K562 (cell line): Measurements from ENCODE around the gene VPS13D. TPM values are rescaled to one million over a fixed set of nuclear protein-coding genes. Genes with fewer than 3 reads are reported as not detected.
A peak's percentile ranks its signal among the peaks of the same experiment; 100 is the strongest.

Experiments used
- ATAC-seq: fragments of 200-7000 bp; cut with Tn5 transposase; 3 replicates; pipeline ENCODE4 v1.9.1; 2020; ENCODE audit warnings: moderate library complexity
- BruUV-seq: library from RNA; stranded (reverse); fragments of 400-500 nt; replicated peaks from 2 replicates; lab custom pipeline; 2021; lab: Mats Ljungman, UMichigan
- CTCF ChIA-PET: fragments of 300-600 bp; formaldehyde crosslinking; extraction: SDS; loops from one replicate; lab custom pipeline; 2021; ENCODE audit warnings: low intra/inter-chr PET ratio; lab: Yijun Ruan, JAX
- POLR2A ChIA-PET: fragments of 300-600, 350-650 bp; sonication (Branson Sonifier 250); formaldehyde crosslinking; extraction: SDS; loops from one replicate; lab custom pipeline; 2021; ENCODE audit warnings: antibody characterized with exemption, inconsistent platforms; lab: Yijun Ruan, JAX
- DNase-seq, 4 experiments: peaks; one replicate each; pipeline versions ENCODE4 v3.0.0 to v3.0.0-alpha.2; 2011 to 2018; ENCODE audit warnings: low spot score in 3 of 4, mixed read lengths in 3 of 4; ENCODE audit errors: extremely low read depth in 1 of 4
- FAIRE-seq: peaks from 2 replicates; lab custom pipeline; 2011; peaks lifted over from hg19 to GRCh38; lab: Jason Lieb, UNC
- H2AFZ ChIP-seq: 2 replicates; pipeline ENCODE4 v1.6.0; 2011; ENCODE audit warnings: low read depth, low read length, control low read depth, inconsistent platforms
- H3K27ac ChIP-seq: fragments of 200-600 bp; 3 replicates; pipeline ENCODE4 v1.8.0; 2011; ENCODE audit warnings: low read depth, mild to moderate bottlenecking, control low read depth, inconsistent platforms, low read length, moderate library complexity, mixed read lengths; ENCODE audit errors: extremely low read depth
- H3K27me3 ChIP-seq, 2 experiments: fragments of 300-600 bp in 1 of 2; 2 replicates in 1 of 2; 3 replicates in 1 of 2; pipeline versions ENCODE4 v1.6.0 to v1.8.0; 2011; ENCODE audit warnings: inconsistent platforms in 2 of 2, low read length in 2 of 2, mild to moderate bottlenecking in 1 of 2, mixed read lengths in 1 of 2, moderate library complexity in 1 of 2; ENCODE audit not compliant: control insufficient read depth in 2 of 2, insufficient read depth in 2 of 2
- H3K36me3 ChIP-seq: fragments of 300-600 bp; 3 replicates; pipeline ENCODE4 v1.8.0; 2011; ENCODE audit warnings: mild to moderate bottlenecking, low read length, inconsistent platforms; ENCODE audit not compliant: control insufficient read depth, insufficient read depth
- H3K4me1 ChIP-seq, 2 experiments: fragments of 200-600 bp in 1 of 2; replicated peaks in 1 of 2; 2 replicates in 1 of 2; 3 replicates in 1 of 2; pipeline versions ENCODE4 v1.5.1 to v1.8.0; 2011; ENCODE audit warnings: inconsistent platforms in 2 of 2, low read length in 2 of 2, mild to moderate bottlenecking in 1 of 2, mixed read lengths in 1 of 2, moderate library complexity in 1 of 2; ENCODE audit not compliant: control insufficient read depth in 2 of 2, insufficient read depth in 2 of 2
- H3K4me2 ChIP-seq: 2 replicates; pipeline ENCODE4 v1.6.1; 2011; ENCODE audit warnings: low read length, control low read depth, inconsistent platforms, mixed read lengths; ENCODE audit not compliant: insufficient read depth
- H3K4me3 ChIP-seq: fragments of 200-600 bp; sonication (generic), shearing (Covaris generic); 2 replicates; pipeline ENCODE4 v1.5.1; 2016; ENCODE audit warnings: control low read depth, inconsistent platforms
- H3K79me2 ChIP-seq: fragments of 200-600 bp; 3 replicates; pipeline ENCODE4 v1.8.0; 2011; ENCODE audit warnings: low read length, inconsistent platforms; ENCODE audit not compliant: control insufficient read depth, insufficient read depth
- H3K9ac ChIP-seq, 2 experiments: 2 replicates each; pipeline versions ENCODE4 v1.6.0 to v1.6.1; 2011; ENCODE audit warnings: low read depth in 2 of 2, low read length in 2 of 2, control low read depth in 1 of 2, inconsistent platforms in 1 of 2, mild to moderate bottlenecking in 1 of 2, mixed read lengths in 1 of 2; ENCODE audit not compliant: insufficient read depth in 1 of 2
- H3K9me1 ChIP-seq: one replicate; pipeline ENCODE4 v1.6.0; 2011; ENCODE audit warnings: inconsistent platforms, mild to moderate bottlenecking, low read length, moderate library complexity; ENCODE audit not compliant: control insufficient read depth, insufficient read depth
- H3K9me3 ChIP-seq: replicated peaks from 2 replicates; pipeline ENCODE4 v1.5.1; 2011; ENCODE audit warnings: low read depth, low read length, inconsistent platforms; ENCODE audit not compliant: control insufficient read depth, insufficient read depth
- H4K20me1 ChIP-seq: replicated peaks from 2 replicates; pipeline ENCODE4 v1.6.1; 2011; ENCODE audit warnings: low read length, inconsistent platforms, mixed read lengths; ENCODE audit not compliant: control insufficient read depth, insufficient read depth
- IFI16 ChIP-seq: fragments of 250-450 bp; sonication (Bioruptor Pico); IDR thresholded peaks from 2 replicates; pipeline ENCODE4 v2.1.2; 2022; ENCODE audit warnings: mild to moderate bottlenecking, inconsistent platforms
- KDM4B ChIP-seq, 2 experiments: fragments of 450-650 bp in 1 of 2; sonication (generic) in 1 of 2; IDR thresholded peaks; 2 replicates each; pipeline ENCODE4 v1.6.1; 2016 to 2017; ENCODE audit warnings: borderline replicate concordance in 2 of 2, antibody characterized with exemption in 1 of 2, low read depth in 1 of 2, mild to moderate bottlenecking in 1 of 2
- RAD21 ChIP-seq, 2 experiments: fragments of 250-450 bp in 1 of 2; fragments of 450-650 bp in 1 of 2; sonication (Bioruptor Pico) in 1 of 2; formaldehyde crosslinking in 1 of 2; IDR thresholded peaks in 1 of 2; conservative IDR thresholded peaks in 1 of 2; 2 replicates each; pipeline versions ENCODE4 v1.4.0 to v1.8.0; 2020 to 2022; ENCODE audit warnings: mild to moderate bottlenecking in 2 of 2, moderate library complexity in 1 of 2
- WGBS: fragments of 100-300 bp; shearing (Covaris generic); methylation state at CpG from one replicate; pipeline ENCODE4 v1.1.6; 2016; ENCODE audit warnings: low coverage, mixed read lengths; ENCODE audit not compliant: insufficient coverage; ENCODE audit errors: missing lambda C conversion rate; 5-methylcytosine and 5-hydroxymethylcytosine counted together
- in situ Hi-C: fragments of 300-500 bp; cut with MboI; formaldehyde crosslinking; loops from 4 replicates; pipeline ENCODE4 v1.15.0; 2018; ENCODE audit warnings: inconsistent platforms, mixed read lengths
- intact Hi-C: fragments of 100-400 bp; cut with micrococcal nuclease; formaldehyde crosslinking; loops from 2 replicates; pipeline ENCODE4 v1.14.2; 2022
- polyA plus RNA-seq, 8 experiments: library from polyadenylated mRNA; depleted of rRNA in 4 of 8; stranded (reverse) in 5 of 8; unstranded in 3 of 8; fragments of >200 nt; fragmentation: Nextera tagmentation in 2 of 8; fragmentation: Illumina TruSeq in 1 of 8; extraction: Ambion mirVana in 2 of 8; extraction: Trizol in 1 of 8; gene quantifications; 2 replicates each; pipeline versions ENCODE4 v1.2.1 to v1.2.3, GENCODE V29; 2011 to 2014; ENCODE audit warnings: inconsistent platforms in 1 of 8, missing spikeins in 1 of 8
- total RNA-seq, 7 experiments: library from RNA; depleted of rRNA in 6 of 7; stranded (reverse); fragments of >200 nt in 6 of 7; fragmentation: Illumina TruSeq in 2 of 7; extraction: Trizol in 2 of 7; gene quantifications; 2 replicates each; pipeline versions ENCODE4 v1.2.1 to v1.2.3, GENCODE V29; 2011 to 2021; ENCODE audit warnings: low replicate concordance in 1 of 7

The VPS13D gene
- total and polyA plus RNA-seq, 9 of the 15 experiments (the other 6 are each of a cell fraction or from before 2014, with no cell fraction given): 6.1 to 51.5 (median 38.5) TPM

DNA sequence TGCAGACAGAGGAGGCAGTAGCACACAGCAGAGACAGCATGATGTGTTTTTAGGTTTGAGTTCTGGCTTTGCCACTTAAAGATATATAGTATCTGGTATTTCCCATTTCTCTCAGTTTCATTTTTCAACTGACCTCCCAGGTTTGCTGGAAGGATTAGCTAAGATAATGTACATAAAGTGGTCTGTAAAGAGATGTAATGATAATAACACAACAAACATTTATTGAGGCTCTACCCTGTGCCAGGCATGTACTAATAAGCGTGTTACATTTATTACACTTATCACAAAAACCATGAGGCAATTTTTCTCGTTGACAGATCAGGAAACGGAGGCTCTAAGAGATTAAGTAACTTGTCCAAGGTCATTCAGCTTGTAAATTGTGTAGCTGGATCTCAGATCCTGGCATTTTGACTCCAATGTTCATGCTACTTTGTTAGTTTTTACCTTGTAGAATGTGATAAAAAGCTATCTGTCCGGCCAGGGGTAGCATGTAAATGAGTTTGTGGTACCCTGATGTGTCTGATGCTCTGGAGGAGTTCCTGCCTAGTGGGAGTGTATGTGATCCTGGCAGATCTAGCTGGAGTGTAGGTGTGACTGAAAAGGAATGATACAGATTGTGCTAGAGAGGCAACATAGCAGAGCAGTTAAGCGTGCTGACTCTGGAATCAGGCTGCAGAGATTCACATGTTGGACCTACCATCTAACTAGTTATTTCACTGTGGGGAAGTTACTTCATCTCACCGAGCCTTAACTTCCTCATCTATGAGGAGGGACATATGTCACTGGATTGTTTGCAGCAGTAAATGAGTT, 146.6 kb downstream of the VPS13D start:
- Histone ChIP-seq H4K20me1 (no peaks in the 10 kb centered on the region), H3K36me3 (peaks cover 61% of the 10 kb centered on the region), H3K9me1 (no peaks in the 10 kb centered on the region), H3K9ac (no peak overlapping the region), H3K27me3 (no peaks in the 10 kb centered on the region), H2AFZ (no peak overlapping the region), H3K9me3 (no peaks in the 10 kb centered on the region), H3K4me3 (no peak overlapping the region), H3K27ac (no peak overlapping the region), H3K4me1 (peaks cover 0 to 4% of the 10 kb centered on the region in 2 experiments; a peak in 1 of 5 replicates), H3K4me2 (no peak overlapping the region), H3K79me2 (no peaks in the 10 kb centered on the region)
- intact Hi-C loops: no loop called here
- TF ChIP-seq RAD21 (CRISPR knock-in tag; conservative IDR thresholded peaks at IDR 0.05 in 1 of 2, IDR thresholded peaks at IDR 0.05 in 1 of 2): 0 out of 4 replicates have a peak, but pooled peaks of 1 of the 2 experiments have one; percentile 12
- no peak for TF ChIP-seq KDM4B (IDR thresholded peaks at IDR 0.05; ENCODE audit: borderline replicate concordance in 2 of 2, low read depth in 1 of 2)
- TF ChIP-seq IFI16 (CRISPR knock-in tag): no peak
- ChIA-PET POLR2A (interaction anchor here (0.6 kb wide), 1 partner anchor 98 kb away, joined by 3 read pairs; no protein-coding TSS in a partner anchor), CTCF (no interaction called here)
- DNase-seq (no peak), FAIRE-seq (no peak), ATAC-seq (no peak)
- WGBS: 68% methylated on average over 6 of the region's 6 CpGs
- BruUV-seq: no TSS peak
- in situ Hi-C loops: no loop called here
